ENCODE data around the gene VPS54.

- TF ChIP-seq CTCF (IDR thresholded peaks at IDR 0.05) (no peak), POLR2A (IDR thresholded peaks at IDR 0.05) (no peak)
Measured at GRCh38 chr2:63893163-63893562, 126.1 kb downstream of the VPS54 start.
